ENCODE measurements around the gene TMEM42. TPM values are rescaled to one million over a fixed set of nuclear protein-coding genes. Genes with fewer than 3 reads are reported as not detected.

TMEM42 gene
- total RNA-seq, 1 experiment from 2014 or later, result 15.0 TPM

Other genes with a start within 250 kb of the TMEM42 start
- 16.4 to 19.8 TPM (median 16.4 TPM) in 3 replicates for gene ZNF197, start 236.9 kb upstream of the TMEM42 start, total RNA-seq (2021)
- gene ZNF35, start 213.2 kb upstream of the TMEM42 start, total RNA-seq (2021), result 11.1 to 17.2 TPM (median 13.9 TPM) in 3 replicates
- gene ZNF502, start 149.3 kb upstream of the TMEM42 start, total RNA-seq (2021), result 2.6 to 3.6 TPM (median 3.4 TPM) in 3 replicates
- 8.8 to 9.0 TPM (median 8.8 TPM) in 3 replicates for gene ZNF501, start 132.3 kb upstream of the TMEM42 start, total RNA-seq (2021)
- gene KIAA1143, start 100.3 kb upstream of the TMEM42 start, total RNA-seq (2021), result 41.9 to 55.6 TPM (median 45.4 TPM) in 3 replicates
- gene KIF15, start 100.1 kb upstream of the TMEM42 start, total RNA-seq (2021), result 18.4 to 23.7 TPM (median 21.1 TPM) in 3 replicates
- gene TGM4, start 12.7 kb downstream of the TMEM42 start, total RNA-seq (2021), result not detected in 3 replicates
- gene ZDHHC3, start 114.3 kb downstream of the TMEM42 start, total RNA-seq (2021), result 57.7 to 59.1 TPM (median 58.0 TPM) in 3 replicates
- 85.7 to 96.4 TPM (median 93.0 TPM) in 3 replicates for gene EXOSC7, start 114.3 kb downstream of the TMEM42 start, total RNA-seq (2021)
- gene CLEC3B, start 164.4 kb downstream of the TMEM42 start, total RNA-seq (2021), result 0.57 to 0.92 TPM (median 0.81 TPM) in 3 replicates